RWPE2 (cell line): ENCODE results near the gene GALNT7.

Experiments
- ATAC-seq: fragments of 200-7000 bp; cut with Tn5 transposase; 3 replicates; pipeline ENCODE4 v1.9.1; 2021; ENCODE audit warnings: low read depth
- DNase-seq: peaks from one replicate; pipeline ENCODE4 v3.0.0-alpha.2; 2020; ENCODE audit warnings: low spot score
- H3K27ac ChIP-seq: fragments of 450-650 bp; 2 replicates; pipeline ENCODE4 v1.5.1; 2017; ENCODE audit warnings: mild to moderate bottlenecking; ENCODE audit not compliant: poor library complexity, severe bottlenecking
- H3K27me3 ChIP-seq: fragments of 250-450 bp; sonication (Bioruptor Pico); 2 replicates; pipeline ENCODE4 v1.5.1; 2021; ENCODE audit warnings: mild to moderate bottlenecking, moderate library complexity; ENCODE audit not compliant: insufficient read depth, poor library complexity, severe bottlenecking
- H3K36me3 ChIP-seq: fragments of 250-450 bp; sonication (Bioruptor Pico); 2 replicates; pipeline ENCODE4 v1.5.1; 2020; ENCODE audit warnings: low read depth, mild to moderate bottlenecking, moderate library complexity
- H3K4me1 ChIP-seq: fragments of 250-450 bp; sonication (Bioruptor Pico); 2 replicates; pipeline ENCODE4 v1.5.1; 2021; ENCODE audit warnings: mild to moderate bottlenecking, moderate library complexity; ENCODE audit not compliant: insufficient read depth, poor library complexity, severe bottlenecking
- H3K4me3 ChIP-seq: fragments of 250-450 bp; sonication (Bioruptor Pico); 2 replicates; pipeline ENCODE4 v1.5.1; 2021; ENCODE audit warnings: mild to moderate bottlenecking, moderate library complexity; ENCODE audit not compliant: severe bottlenecking
- H3K9me3 ChIP-seq: fragments of 250-450 bp; sonication (Bioruptor Pico); 2 replicates; pipeline ENCODE4 v1.5.1; 2021; ENCODE audit warnings: mild to moderate bottlenecking, moderate library complexity; ENCODE audit not compliant: severe bottlenecking
- TF ChIP-seq, protein P1 (sequence below): fragments of 450-650 bp; IDR thresholded peaks from one replicate; pipeline ENCODE4 v1.5.1; 2017; ENCODE audit warnings: mild to moderate bottlenecking, moderate library complexity; ENCODE audit not compliant: poor library complexity, severe bottlenecking

Gene GALNT7

DNA sequence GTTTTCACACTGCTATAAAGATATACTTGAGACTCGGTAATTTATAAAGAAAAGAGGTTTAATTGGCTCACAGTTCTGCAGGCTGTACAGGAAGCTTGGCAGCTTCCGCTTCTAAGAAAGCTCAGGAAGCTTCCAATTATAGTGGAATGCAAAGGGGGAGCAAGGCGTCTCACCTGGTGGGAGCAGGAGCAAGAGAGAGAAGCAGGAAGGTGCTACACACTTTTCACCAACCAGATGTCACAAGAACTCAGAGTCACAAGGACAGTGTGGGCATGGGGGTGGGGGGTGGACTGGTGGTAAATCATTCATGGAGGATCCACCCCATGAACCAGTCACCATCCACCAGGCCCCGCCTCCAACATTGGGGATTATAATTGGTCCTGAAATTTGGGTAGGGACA lies 142.8 kb downstream of the GALNT7 start:
- Histone ChIP-seq H3K27me3 (no peaks in the 10 kb centered on the region), H3K27ac (no peak overlapping the region), H3K4me3 (no peak overlapping the region), H3K36me3 (no peaks in the 10 kb centered on the region), H3K4me1 (no peaks in the 10 kb centered on the region), H3K9me3 (no peaks in the 10 kb centered on the region)
- ATAC-seq: no peak
- DNase-seq: no peak
- TF ChIP-seq, protein P1, sequence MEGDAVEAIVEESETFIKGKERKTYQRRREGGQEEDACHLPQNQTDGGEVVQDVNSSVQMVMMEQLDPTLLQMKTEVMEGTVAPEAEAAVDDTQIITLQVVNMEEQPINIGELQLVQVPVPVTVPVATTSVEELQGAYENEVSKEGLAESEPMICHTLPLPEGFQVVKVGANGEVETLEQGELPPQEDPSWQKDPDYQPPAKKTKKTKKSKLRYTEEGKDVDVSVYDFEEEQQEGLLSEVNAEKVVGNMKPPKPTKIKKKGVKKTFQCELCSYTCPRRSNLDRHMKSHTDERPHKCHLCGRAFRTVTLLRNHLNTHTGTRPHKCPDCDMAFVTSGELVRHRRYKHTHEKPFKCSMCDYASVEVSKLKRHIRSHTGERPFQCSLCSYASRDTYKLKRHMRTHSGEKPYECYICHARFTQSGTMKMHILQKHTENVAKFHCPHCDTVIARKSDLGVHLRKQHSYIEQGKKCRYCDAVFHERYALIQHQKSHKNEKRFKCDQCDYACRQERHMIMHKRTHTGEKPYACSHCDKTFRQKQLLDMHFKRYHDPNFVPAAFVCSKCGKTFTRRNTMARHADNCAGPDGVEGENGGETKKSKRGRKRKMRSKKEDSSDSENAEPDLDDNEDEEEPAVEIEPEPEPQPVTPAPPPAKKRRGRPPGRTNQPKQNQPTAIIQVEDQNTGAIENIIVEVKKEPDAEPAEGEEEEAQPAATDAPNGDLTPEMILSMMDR: no peak

DNA sequence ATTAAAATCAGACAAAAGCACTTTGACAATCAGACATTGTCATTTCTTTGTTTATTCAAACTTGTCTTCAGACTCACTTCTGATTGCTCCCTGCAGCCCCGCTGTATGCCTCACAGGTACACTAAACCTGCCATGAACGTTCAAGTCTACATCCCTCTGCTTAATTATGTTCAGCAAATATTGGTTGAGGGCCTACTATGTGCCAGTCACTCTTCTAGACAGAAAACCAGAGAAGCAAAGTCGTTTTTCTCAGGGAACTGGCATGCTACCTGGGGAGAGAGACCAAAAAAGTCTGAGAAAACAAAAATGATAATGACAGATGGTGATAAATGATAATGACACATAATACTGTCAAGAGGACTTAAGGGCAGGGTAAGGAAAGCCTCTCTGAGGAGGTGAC lies 146.1 kb downstream of the GALNT7 start:
- H3K27me3 ChIP-seq: no peaks in the 10 kb centered on the region
- peaks cover 12% of the 10 kb centered on the region for H3K4me1 ChIP-seq
- H3K4me3 ChIP-seq: no peak overlapping the region
- DNase-seq (no peak), ATAC-seq (no peak)
- TF ChIP-seq, protein P1: no peak
- no peaks in the 10 kb centered on the region for H3K9me3 ChIP-seq
- H3K36me3 ChIP-seq: no peaks in the 10 kb centered on the region
- H3K27ac ChIP-seq: no peak overlapping the region

DNA sequence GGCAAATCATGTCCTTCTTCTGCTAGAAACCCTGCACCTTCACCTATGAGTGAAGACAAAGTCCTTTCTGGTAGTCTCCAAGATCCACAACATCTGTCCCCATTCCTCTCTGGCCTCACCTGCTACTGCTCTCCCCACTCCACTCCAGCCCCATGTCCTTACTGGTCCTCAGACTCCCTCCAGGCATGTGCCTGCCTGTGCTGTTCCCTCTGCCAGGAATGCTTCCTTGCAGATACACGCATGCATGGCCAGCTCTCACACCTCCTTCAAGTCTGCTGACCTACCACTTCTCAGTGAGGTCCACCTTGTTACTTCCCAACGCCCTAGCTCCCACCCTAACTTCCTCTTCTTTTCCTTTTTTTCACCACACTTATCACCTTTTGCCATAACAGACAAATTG lies 147.4 kb downstream of the GALNT7 start:
- ATAC-seq (no peak), DNase-seq (no peak)
- H3K27me3 ChIP-seq: no peaks in the 10 kb centered on the region
- no peaks in the 10 kb centered on the region for H3K9me3 ChIP-seq
- no peaks in the 10 kb centered on the region for H3K36me3 ChIP-seq
- H3K4me1 ChIP-seq: peaks cover 12% of the 10 kb centered on the region
- no peak overlapping the region for H3K27ac ChIP-seq
- no peak overlapping the region for H3K4me3 ChIP-seq
- TF ChIP-seq, protein P1: no peak

DNA sequence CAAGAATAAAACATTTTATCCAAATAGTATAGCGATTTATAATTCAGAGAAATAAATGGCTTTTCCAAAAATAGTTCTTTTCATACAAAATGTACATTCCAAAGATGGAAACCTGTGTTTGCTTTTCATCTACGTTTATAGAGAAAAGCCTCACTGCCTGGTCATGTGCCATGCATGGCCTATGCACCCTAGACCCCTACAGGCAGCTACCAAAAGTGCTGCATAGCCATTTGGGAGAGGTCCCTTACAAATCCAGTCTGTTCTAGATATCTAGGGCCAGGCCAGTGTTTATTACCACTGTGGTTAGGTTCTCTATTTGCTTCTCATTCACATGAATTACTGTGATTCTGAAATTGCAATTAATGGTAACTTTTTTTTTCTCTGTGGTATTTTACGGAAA lies 148.4 kb downstream of the GALNT7 start:
- ATAC-seq: no peak; the same call in 2 of the 3 replicates
- Histone ChIP-seq H3K27ac (no peak overlapping the region), H3K4me1 (peaks cover 12% of the 10 kb centered on the region), H3K4me3 (no peak overlapping the region), H3K36me3 (no peaks in the 10 kb centered on the region; the same call in 1 of the 2 replicates), H3K9me3 (no peaks in the 10 kb centered on the region), H3K27me3 (no peaks in the 10 kb centered on the region)
- TF ChIP-seq, protein P1: no peak
- DNase-seq: no peak

DNA sequence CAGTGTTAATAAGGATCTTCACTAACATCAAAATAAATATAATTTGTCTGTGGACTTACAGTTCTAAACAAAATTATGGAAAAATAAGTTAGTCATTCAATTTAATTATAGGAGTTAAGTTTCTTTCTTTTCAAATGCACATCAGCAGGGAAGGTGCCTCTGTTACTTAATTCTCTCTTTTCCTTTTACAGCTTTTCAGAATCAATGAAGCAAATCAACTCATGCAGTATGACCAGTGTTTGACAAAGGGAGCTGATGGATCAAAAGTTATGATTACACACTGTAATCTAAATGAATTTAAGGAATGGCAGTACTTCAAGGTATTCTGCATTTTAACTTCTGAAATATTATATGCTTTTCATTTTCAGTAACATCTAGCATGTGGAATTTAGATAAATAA lies 149.6 kb downstream of the GALNT7 start:
- ATAC-seq: no peak
- no peak overlapping the region for H3K4me3 ChIP-seq
- no peak for DNase-seq
- no peaks in the 10 kb centered on the region; the same call in 1 of the 2 replicates for H3K36me3 ChIP-seq
- no peaks in the 10 kb centered on the region for H3K9me3 ChIP-seq
- no peaks in the 10 kb centered on the region for H3K27me3 ChIP-seq
- TF ChIP-seq, protein P1: no peak
- H3K27ac ChIP-seq: no peak overlapping the region
- H3K4me1 ChIP-seq: peaks cover 12% of the 10 kb centered on the region
